T-helper 9 cell (primary cell): ENCODE measurements around the gene CTRB1.
"Not testable (repeated sequence)": the region's sequence is repeated elsewhere in the genome, so short reads cannot be mapped to it uniquely, and the experiment has no call there.

ENCODE experiments used
- DNase-seq: peaks from one replicate; pipeline ENCODE4 v3.0.0-alpha.2; 2020

Gene CTRB1

GRCh38 chr16:75257886-75258806, 39.4 kb downstream of the CTRB1 start:
- no peak for DNase-seq

- no peak for DNase-seq
Measured at GRCh38 chr16:75258807-75259141, 40.0 kb downstream of the CTRB1 start.

GRCh38 chr16:75260851-75261589, 42.2 kb downstream of the CTRB1 start:
- no peak for DNase-seq

- DNase-seq: no peak
Measured at GRCh38 chr16:75261590-75262078, 42.8 kb downstream of the CTRB1 start.

- DNase-seq: no peak
Measured at GRCh38 chr16:75262104-75262799, 43.5 kb downstream of the CTRB1 start.

- no peak for DNase-seq
Measured at GRCh38 chr16:75262800-75263127, 44.0 kb downstream of the CTRB1 start.

GRCh38 chr16:75263291-75263962, 44.6 kb downstream of the CTRB1 start:
- DNase-seq: no peak

- no peak for DNase-seq
Measured at GRCh38 chr16:75263963-75264445, 45.2 kb downstream of the CTRB1 start.

- DNase-seq: no peak
Measured at GRCh38 chr16:75264457-75264998, 45.7 kb downstream of the CTRB1 start.

- no peak for DNase-seq
Measured at GRCh38 chr16:75264999-75265910, 46.5 kb downstream of the CTRB1 start.

- no peak for DNase-seq
Measured at GRCh38 chr16:75265911-75266701, 47.3 kb downstream of the CTRB1 start.

GRCh38 chr16:75266738-75267630, 48.2 kb downstream of the CTRB1 start:
- no peak for DNase-seq

- no peak for DNase-seq
Measured at GRCh38 chr16:75267631-75268264, 49.0 kb downstream of the CTRB1 start.

GRCh38 chr16:75269358-75269757, 50.6 kb downstream of the CTRB1 start:
- not testable (repeated sequence) for DNase-seq

- no peak for DNase-seq
Measured at GRCh38 chr16:75271441-75272096, 52.8 kb downstream of the CTRB1 start.

- DNase-seq: no peak
Measured at GRCh38 chr16:75272097-75272551, 53.3 kb downstream of the CTRB1 start.

- not testable (repeated sequence) for DNase-seq
Measured at GRCh38 chr16:75272629-75273028, 53.8 kb downstream of the CTRB1 start.
